Kidney glomerular epithelial cell (primary cell): Measurements from ENCODE around the gene USP4.

Source experiments
- DNase-seq: peaks from one replicate; lab custom pipeline; 2025; lab: John Stamatoyannopoulos, UW

Gene USP4

DNA sequence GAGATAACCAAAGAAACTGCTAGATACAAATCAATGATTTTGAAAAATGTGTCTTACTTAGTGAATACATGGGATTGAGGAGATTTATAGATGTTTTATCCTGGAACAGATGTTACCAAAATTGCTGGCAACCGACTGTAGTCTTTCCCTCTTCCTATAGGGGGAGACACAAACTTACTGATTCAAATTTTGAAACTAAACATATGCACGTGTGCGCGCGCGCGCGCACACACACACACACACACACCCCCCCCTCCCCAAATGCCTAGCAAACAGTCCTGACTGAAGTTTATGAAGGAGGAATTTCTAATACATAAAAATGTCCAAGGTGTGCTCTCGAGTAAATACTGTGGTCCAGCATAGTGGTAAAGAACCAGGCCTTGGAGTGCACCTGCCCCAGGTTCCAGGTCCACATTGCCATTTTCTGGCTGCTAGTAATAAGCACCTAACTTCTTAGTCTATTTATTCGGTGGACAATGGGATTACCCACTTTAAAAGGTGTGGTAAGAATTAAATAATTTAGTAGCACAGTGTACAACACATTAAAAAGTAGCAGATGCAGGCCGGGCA lies 44.3 kb downstream of the USP4 start:
- no peak for DNase-seq

DNA sequence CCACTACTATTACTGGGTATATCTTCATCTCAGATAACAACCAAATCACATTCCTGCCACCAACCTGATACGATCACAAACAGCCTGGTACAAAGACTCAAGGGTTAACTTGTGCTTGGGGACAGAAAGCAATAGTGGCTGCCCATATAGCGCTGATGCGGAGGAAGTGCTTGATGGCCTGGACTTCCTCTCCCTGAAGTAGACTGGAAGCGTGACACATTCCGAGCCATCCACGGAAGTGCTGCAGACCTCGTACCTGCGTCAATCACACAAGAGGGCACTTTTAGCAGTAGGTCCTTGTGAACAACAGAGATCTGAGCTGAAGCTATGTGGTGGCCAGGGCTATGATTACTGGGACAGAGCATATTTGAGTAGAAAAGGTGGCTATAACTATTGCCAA lies 45.5 kb downstream of the USP4 start:
- no peak for DNase-seq

DNA sequence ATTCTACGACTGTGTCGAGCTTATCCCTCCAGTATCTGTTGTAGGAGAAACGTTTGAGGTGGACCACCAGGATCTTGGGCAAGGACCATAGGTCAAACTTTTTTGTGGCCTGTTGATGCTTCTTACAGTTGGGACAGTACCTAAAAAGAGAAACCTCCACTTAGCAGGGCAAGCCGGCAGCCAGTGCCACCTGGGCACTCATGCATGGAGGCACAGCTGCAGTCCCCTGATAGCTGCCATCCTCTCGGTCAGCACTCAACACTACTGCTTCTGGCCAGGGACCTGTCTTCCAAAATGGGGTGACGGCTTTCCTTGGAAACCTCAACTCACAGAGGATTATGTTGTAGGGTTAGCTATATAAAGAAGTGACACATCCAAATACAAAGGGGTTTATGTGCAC lies 55.9 kb downstream of the USP4 start:
- DNase-seq = no peak

DNA sequence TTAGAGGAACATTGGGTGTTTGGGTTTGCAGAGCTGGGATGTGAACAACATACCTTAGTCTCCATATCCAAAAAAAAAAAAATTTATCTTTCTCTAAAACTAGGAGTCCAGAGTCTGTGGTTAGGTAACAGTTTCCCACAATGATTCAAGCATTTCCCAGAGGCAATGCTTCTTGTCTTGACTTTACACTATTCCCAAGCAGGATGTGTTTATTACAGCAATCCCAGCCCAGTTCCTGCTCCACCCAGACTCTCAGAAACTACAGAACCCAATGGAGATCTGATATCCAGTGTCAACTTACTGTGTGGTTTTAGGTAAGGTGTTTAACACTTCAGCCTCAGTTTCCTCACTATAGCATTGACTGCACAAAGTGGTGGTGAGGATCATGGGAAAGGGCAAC lies 60.5 kb downstream of the USP4 start:
- no peak for DNase-seq

DNA sequence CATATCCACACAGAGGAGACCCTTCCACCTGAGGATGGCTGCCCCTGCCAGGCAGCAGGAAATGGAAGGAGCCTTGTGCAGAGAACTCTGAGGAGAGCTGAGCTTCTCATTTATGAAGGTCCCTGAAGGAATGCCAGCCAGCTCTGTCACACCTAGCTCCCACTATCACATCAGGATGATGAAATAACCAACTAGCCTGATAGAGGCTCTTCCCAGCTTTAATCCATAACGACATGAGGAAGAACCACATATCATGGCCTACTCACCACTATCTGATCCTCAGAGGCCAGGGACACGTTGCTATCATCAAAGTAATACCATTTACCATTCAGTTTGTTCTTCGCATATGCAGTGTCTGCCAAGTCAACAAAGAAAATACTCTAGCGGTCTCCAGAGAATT lies 61.3 kb downstream of the USP4 start:
- no peak for DNase-seq

DNA sequence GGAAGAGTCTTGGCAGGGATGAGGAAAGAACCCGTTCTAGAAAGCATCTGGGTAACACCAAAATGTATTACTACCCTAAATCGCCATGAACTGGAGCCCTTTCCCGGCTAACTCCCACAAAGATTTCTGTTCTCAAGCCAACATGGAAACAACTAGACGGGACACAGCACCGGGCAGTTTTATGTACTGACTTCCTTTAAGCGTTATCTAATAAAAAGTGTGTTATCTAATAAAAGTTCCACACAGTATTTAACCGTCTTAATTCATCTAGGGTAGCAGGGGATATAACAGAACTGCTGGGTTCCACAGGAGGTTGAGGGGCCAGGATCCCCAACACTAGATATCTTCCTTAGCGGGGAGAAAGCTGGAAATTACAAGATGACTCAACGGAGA lies 62.5 kb downstream of the USP4 start:
- DNase-seq = no peak

DNA sequence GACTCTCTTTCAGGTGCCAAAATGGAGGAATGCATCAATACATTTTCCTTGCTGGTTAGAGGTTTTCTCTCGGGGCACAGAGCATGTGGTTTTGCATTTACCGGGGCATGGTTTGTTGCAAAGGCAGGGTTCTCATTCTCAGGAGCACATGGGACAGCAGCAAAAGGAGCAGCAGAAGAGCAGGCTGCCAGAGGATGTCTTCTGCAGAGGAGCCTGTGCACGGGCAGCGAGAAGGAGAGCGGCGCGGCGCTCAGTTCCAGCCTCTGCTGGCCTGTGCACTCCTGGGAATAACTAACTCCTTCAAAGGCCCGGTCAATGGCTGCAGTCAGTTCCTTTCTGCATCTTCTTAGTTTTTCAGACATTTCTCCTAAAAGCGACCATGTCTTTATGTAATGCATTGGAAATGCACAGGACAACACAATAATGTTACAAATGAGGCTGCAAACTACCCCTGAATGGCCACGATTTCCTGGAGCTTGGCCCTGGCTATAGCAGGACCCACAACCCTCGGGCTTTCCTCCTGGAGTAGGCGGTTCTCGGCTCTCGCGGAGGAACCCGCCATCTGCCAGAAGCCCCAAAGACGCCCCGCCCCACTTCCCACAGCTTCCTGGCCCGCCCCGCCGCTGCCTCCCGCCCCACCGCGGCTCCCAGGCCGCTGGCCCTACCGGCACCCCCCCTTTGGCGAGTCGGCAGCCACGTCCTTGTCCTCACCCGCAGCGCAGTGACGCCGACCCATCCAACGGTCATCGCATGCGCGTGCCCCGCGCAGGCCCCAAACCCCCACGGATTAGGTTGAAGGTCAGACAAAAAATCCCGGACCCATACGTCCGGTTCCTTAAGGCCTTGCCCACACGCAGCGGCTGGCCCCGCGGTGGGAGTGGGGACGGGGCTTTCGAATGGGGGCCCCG lies 63.1 kb downstream of the USP4 start, which contains the start of gene C3orf62:
Gene C3orf62, minus strand, starts transcription at position 758 of the 908 bp plus-strand sequence. Its CDS starts 360 bp downstream, at position 398.
- DNase-seq = peak; percentile 49

DNA sequence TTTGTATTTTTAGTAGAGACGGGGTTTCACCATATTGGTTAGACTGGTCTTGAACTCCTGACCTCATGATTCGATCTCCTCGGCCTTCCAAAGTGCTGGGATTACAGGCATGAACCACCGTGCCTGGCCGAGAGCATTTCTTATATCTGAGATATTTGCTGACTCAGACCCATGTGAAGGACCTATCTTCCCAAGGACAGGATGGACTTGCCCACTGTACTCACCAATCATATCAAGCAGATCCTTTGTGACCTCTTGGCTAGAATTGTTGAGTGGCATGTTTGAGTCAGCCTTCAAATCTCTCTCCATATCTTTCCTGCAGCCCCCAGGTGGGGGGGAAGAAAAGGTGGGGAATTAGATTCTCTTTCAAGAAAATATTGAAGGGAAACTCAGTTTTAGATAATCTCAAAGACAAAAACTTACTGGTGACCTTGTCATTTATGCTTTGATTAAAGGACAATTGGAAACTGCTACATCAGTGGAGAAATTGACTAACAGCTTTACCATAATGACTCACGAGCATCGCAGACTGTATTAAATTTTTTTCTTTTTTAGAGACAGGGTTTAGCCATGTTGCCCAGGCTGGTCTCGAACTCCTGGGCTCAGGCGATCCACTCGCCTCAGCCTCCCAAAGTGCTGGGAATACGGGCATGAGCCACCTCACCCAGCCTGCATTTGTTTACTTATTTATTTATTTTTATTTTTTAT lies 65.9 kb downstream of the USP4 start:
- DNase-seq = no peak

DNA sequence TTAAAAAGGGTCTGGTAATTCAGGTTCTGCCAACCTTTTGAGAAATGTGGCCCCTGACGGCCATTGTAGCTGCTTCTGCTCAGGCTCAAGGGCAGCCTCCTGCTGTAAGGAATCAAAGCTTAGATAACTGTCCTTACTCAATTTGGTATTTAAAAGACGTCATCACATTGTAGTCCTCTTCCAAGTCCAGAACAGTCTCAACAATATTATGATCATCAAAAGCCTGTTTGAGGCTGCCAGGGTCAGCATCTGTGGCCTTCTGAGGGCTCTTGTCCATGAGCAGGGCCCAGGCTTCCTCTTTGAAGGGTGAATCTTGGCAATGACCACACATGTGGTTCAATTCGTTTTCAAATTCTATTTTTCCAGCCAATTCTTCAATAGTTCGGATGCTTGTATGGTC lies 68.8 kb downstream of the USP4 start:
- DNase-seq = no peak

DNA sequence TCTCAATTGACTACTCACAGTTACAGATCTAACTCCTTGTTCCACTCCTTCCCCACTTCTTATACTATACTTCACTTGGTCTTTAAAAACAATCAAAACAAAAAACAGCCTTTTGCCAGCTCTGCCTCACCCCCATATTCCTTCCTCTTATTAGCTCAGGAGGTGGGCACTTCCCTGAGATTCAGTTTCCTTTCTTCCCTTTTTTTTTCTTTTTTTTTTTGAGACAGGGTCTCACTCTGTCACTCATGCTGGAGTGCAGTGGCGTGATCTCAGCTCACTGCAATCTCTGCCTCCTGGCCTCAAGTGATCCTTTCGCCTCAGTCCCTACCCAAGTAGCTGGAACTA lies 69.7 kb downstream of the USP4 start:
- no peak for DNase-seq

DNA sequence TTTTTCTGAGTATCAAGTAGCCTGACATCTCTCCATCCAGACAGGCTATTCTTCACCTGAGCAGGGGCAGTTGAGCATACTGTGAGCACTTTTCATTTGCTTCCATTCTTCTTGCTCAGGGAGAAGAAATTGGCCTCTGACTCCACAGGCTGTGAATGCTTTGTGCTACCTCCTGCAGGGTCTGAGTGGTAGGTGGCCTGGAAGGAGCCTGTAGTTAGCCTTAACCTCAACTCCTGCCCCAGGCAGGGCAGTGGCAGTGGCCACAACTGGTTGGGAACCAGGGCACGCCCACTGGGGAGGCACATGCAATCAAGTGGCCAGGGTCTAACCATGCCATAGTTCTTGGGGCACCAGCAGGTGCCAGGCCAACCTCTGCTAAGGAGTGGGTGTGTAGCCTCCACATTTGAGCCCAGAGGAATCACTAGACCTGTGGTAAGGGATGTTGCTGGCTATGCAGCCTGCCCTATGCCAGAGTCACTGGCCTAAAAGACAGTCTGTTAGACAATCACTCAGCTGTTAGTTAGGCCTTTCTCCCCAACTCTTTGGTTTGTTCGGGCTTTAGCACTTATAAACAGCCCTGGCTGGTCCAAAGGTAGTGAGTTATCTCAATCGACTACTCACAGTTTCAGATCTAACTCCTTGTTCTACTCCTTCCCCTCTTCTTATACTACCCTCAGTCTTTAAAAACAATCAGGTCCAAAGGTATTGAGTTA lies 70.3 kb downstream of the USP4 start:
- DNase-seq = no peak

DNA sequence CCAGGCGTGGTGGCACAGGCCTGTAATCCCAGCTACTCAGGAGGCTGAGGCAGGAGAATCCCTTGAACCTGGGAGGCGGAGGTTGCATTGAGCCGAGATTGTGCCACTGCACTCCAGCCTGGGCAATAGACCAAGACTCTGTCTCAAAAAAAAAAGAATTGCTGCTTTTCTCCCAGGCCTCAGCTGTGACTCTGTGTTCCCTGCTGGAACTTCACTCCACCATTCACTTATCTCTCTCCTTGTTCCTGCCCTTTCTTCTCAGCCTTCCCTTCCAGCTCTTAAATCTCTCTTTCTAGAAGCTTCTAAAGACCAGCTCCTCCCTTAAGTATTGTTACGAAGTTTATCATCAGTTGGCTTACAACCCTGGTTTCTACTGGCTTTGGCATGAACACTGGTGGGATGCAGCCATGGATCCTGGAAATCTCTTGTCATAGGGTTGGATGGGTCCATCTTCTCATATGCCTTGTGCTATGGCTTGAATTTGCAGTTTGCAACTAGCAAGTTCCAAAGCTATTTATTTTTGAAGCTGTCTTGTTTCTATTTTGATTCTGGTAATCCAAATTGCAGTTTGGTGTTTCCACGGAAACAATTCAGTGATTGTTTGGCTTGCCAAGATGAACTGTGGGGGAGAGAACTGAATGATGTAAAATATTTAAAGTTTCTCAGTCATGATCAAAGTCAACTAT lies 73.3 kb downstream of the USP4 start:
- no peak for DNase-seq

DNA sequence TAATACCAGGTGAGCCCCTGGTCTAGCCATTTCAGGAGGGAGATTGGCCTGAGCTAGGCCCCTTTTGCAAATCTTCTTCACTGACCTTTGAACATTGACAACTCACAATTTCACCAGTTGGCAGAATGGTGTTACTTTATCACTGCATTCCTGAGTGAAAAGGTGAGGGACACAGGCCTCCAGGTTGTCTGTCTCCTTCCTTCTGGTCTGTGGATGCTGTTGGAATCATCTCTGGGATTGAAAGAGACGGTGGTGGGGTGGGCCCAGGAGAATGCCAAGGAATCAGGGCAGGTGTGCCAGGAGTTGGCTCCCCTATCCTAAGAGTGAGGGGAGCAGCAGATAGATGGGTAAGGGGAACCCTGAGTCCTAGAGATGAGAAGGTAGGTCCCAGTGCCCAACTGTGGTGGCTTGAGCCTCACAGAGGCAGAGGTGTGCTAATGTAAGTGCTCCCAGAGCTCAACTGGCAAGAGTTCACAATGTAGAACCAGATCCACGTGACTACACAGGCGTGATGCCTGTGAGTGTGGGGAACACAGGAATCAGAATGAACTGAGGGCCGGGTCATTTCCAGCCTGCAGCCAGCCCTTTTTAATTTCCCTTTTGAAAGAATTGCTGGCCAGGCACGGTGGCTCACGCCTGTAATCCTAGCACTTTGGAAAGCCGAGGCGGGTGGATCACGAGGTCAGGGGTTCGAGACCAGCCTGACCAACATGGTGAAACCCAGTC lies 74.0 kb downstream of the USP4 start:
- no peak for DNase-seq

DNA sequence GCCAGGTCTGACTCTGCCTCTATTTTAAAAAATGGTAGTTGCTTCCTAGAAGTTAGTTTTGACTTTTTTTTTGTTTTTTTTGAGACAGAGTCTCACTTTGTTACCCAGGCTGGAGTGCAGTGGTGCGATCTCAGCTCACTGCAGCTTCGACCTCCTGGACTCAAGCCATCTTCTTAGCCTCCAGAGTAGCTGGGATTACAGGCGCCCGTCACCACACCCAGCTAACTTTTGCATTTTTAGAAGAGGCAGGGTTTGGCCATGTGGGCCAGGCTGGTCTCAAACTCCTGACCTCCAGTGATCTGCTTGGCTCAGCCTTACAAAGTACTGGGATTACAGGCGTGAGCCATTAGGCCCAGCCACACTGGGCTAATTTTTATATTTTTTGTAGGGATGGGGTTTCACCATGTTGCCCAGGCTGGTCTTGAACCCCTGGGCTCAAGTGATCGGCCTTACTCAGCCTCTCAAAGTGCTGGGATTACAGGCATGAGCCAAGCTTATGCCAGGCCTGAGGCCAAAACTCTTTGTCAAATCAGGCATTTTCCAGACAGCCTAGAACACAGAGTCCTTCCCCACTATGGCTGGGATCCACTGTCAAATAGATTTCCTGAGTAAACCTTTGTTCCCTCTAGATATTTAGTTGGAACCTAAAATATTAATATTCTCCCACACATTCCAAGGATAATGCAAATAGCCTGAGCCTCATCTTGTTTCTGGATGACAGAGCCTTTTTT lies 76.5 kb downstream of the USP4 start:
- no peak for DNase-seq

DNA sequence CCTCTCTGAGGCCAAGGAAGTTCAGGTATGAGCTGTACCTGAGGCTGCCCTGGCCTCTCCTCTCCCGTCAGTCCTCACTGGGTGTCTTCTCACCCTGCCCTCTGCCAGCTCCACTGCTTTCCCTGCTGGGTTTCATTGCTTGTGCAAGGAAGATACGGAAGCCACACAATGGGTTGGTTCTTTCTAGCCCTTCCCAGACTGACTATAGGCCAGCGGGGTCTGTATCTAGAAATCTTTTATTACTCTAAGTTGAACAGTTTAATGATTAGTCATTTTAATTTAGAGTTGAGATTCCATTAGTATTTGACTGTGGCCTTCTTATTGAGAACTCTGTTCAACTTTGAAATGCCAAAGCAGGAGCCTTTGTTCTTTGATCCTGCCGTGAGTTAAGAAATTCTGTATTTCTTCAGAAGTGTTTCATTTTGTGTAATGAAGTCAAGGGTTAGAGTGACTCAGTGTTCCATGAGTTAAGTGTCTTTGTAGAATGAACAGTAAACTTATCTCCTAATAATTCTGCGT lies 79.0 kb downstream of the USP4 start:
- DNase-seq = no peak

DNA sequence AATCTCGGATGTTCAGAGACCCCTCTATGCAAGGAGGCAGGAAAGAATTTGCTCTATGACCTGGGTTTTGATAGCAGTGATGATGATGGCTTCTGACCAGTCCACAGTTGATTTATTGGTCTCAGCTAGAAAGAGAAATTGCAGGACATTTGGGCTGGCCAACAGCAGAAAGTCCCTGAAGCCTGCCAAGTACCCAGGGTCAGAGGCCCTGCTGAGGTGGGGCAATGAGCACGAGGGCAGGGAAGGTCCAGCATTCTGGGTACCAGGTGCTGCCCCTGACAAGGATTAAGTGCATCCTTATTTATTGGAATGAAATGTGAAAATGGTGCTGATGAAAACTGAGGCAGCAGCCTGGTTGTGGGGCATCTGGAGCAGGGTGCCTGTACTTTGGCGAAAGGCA lies 82.7 kb downstream of the USP4 start:
- no peak for DNase-seq

DNA sequence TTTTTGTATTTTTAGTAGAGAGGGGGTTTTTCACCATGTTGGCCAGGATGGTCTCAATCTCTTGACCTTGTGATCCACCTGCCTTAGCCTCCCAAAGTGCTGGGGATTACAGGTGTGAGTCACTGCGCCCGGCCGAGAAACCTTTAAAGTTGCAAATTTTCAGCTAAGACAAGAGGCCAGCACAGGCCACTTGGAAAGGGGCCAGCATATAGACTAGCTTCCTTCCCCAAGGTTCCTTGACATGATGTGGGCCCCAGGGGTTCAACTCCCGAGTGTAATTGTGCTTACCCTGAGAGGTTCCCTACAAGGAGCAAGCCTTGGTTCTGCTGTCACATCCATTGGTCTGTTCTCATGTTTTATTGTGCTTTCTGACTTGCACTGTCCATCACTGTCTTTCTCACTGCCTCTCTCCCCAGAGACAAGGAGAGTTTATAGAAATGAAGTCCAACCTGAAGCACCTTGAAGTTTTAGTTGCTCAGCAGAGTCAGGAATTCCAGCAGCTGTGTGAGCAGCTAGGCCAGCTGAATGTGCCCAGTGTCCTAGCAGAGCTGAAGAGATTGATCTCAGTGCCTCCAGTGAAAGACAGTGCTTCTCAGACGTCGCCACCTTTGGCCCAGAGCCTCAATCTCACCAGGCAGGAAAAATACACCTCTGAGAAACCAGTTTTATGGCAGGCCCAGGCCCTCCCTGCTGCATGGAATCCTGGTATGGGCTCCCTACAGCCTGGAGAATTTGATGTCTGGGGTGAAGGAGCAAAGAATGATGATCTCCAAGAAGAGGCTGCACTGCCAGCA lies 83.9 kb downstream of the USP4 start:
- DNase-seq = no peak

DNA sequence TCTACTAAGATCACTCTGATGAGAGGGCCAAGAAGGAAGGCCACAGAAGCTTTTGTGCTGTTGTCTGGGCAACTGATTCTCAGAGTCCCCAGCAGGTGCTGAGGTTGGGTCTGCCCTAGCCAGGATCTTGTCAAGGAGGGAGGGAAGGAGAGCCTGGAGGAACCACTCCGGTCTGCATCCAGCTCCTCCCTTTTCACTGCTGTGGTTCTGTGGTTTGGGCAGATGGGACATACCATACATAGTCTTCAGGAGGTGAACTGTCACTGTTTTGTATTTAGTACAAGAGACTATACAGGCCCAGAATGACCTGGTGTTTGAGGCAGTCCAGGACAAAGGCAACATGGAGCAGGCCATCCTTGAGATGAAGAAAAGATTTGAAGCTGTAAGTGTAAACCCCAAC lies 84.7 kb downstream of the USP4 start:
- no peak for DNase-seq

DNA sequence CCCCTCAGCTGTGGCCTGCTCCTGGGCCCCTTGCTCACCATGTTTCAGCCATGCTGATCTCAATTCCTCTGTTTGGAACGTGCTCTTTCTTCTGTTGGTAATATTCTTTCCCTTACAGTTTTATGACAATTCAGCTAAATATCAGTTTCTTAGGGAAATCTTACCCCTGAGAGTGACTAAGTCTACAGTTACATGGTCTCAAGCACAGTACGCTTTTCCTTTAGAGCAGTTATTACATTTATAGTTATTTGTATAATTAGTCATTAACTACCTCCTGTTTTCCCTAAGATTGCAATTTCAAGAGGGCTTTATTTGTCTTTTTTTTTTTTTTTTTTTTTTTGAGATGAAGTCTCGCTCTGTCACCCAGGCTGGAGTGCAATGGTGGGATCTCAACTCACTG lies 86.3 kb downstream of the USP4 start:
- no peak for DNase-seq

DNA sequence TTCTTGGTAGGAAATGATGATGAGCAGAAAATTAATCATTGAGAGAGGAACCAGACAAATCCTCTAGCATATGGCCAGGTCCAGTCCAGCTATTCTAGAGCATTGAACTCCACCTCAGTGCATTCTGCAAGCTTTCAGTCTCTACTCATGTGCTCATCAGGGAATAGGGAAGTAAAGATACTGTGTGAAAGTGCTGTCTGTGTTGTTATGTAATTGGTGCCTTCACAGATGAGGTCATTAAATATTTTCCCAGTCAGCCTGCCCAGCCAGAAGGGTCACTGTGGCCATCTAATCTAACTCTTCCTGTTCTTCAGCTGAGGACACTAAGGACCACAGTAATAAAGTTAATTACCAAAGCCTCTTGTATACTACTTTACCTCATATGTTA lies 91.0 kb downstream of the USP4 start:
- DNase-seq = peak; percentile 23
